Liver (tissue), 3 donors: ENCODE measurements around the gene SUPT4H1.

Experiments
- JUND ChIP-seq, 2 donors: IDR thresholded peaks; 2 replicates each; pipeline ENCODE4 v1.6.1; 2016; ENCODE audit warnings: antibody characterized with exemption in 2 of 2
- RAD21 ChIP-seq, 2 donors: IDR thresholded peaks; 2 replicates each; pipeline ENCODE4 v1.6.1; 2016; ENCODE audit warnings: antibody characterized with exemption in 2 of 2, mild to moderate bottlenecking in 2 of 2
- SP1 ChIP-seq: IDR thresholded peaks from 2 replicates; pipeline ENCODE4 v1.6.1; 2018; ENCODE audit warnings: antibody characterized with exemption, mild to moderate bottlenecking
- YY1 ChIP-seq: IDR thresholded peaks from 2 replicates; pipeline ENCODE4 v1.6.1; 2016; ENCODE audit warnings: antibody characterized with exemption, mild to moderate bottlenecking
- TF ChIP-seq, protein P1 (sequence below): fragments of 150-350 bp; IDR thresholded peaks from 2 replicates; pipeline ENCODE4 v1.5.1; 2017; ENCODE audit warnings: improper control_type of control experiment, low read depth, low read length; ENCODE audit not compliant: missing input control
- TF ChIP-seq, protein P2 (sequence below): IDR thresholded peaks from 2 replicates; pipeline ENCODE4 v1.6.1; 2016; ENCODE audit warnings: antibody characterized with exemption, mild to moderate bottlenecking
- donor health status: healthy.
- donor health status: healthy.

DNA sequence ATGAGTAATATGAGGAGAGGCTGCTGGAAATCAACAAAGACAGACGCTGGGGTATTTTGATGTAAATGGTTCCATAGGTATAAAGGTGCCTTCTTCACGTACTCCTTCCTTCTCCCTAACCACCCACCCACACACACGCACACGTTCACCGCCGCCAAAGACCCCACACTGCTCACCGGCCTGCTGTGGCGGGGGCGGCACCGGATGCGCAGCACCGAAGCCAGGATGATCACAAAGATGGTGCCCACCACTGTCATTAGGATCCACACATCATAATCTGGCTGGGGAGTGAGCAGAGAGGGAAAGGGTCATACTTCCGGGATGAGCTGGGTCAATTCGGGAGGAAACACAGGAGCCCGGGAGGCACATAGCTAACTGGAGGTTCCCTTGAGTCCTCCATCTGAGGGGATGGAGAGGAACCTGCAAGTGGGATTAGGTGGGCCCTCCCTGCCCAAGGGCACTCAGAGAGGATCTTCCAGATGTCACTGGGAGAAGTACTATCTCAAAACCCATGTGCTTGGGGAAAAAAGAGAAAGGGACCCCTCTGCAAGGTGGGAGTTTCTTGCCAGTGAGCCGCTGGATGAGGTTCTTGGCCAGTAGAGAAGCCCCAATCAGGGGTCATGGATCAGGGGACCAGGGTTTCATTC is 10.5 kb upstream of the SUPT4H1 start:
- TF ChIP-seq, protein P1, sequence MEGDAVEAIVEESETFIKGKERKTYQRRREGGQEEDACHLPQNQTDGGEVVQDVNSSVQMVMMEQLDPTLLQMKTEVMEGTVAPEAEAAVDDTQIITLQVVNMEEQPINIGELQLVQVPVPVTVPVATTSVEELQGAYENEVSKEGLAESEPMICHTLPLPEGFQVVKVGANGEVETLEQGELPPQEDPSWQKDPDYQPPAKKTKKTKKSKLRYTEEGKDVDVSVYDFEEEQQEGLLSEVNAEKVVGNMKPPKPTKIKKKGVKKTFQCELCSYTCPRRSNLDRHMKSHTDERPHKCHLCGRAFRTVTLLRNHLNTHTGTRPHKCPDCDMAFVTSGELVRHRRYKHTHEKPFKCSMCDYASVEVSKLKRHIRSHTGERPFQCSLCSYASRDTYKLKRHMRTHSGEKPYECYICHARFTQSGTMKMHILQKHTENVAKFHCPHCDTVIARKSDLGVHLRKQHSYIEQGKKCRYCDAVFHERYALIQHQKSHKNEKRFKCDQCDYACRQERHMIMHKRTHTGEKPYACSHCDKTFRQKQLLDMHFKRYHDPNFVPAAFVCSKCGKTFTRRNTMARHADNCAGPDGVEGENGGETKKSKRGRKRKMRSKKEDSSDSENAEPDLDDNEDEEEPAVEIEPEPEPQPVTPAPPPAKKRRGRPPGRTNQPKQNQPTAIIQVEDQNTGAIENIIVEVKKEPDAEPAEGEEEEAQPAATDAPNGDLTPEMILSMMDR, result no peak
- TF ChIP-seq SP1 (no peak), YY1 (no peak), RAD21 (IDR thresholded peaks at IDR 0.05) (no peak), JUND (IDR thresholded peaks at IDR 0.05) (no peak)
- TF ChIP-seq, protein P2, sequence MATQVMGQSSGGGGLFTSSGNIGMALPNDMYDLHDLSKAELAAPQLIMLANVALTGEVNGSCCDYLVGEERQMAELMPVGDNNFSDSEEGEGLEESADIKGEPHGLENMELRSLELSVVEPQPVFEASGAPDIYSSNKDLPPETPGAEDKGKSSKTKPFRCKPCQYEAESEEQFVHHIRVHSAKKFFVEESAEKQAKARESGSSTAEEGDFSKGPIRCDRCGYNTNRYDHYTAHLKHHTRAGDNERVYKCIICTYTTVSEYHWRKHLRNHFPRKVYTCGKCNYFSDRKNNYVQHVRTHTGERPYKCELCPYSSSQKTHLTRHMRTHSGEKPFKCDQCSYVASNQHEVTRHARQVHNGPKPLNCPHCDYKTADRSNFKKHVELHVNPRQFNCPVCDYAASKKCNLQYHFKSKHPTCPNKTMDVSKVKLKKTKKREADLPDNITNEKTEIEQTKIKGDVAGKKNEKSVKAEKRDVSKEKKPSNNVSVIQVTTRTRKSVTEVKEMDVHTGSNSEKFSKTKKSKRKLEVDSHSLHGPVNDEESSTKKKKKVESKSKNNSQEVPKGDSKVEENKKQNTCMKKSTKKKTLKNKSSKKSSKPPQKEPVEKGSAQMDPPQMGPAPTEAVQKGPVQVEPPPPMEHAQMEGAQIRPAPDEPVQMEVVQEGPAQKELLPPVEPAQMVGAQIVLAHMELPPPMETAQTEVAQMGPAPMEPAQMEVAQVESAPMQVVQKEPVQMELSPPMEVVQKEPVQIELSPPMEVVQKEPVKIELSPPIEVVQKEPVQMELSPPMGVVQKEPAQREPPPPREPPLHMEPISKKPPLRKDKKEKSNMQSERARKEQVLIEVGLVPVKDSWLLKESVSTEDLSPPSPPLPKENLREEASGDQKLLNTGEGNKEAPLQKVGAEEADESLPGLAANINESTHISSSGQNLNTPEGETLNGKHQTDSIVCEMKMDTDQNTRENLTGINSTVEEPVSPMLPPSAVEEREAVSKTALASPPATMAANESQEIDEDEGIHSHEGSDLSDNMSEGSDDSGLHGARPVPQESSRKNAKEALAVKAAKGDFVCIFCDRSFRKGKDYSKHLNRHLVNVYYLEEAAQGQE, result no peak
